CD4-positive, CD25-positive, alpha-beta regulatory T cell (primary cell): ENCODE data around the gene RAB24. TPM values are rescaled to one million over a fixed set of nuclear protein-coding genes. Genes with fewer than 3 reads are reported as not detected.

Experiments
- ATAC-seq, 2 donors: fragments of 150-1000 bp; cut with Tn5 transposase; one replicate each; pipeline ENCODE4 v1.10.0; 2021; ENCODE audit warnings: low read depth in 2 of 2, moderate number of reproducible peaks in 2 of 2, moderate library complexity in 1 of 2
- DNase-seq, 3 donors: peaks; one replicate each; pipeline versions ENCODE4 v3.0.0 to v3.0.0-alpha.2; 2012 to 2022; ENCODE audit warnings: mixed read lengths in 1 of 3
- H3K27ac ChIP-seq: one replicate; pipeline ENCODE4 v1.7.0; 2013; ENCODE audit warnings: mild to moderate bottlenecking, low read length; ENCODE audit not compliant: insufficient read depth, poor library complexity, severe bottlenecking
- H3K27me3 ChIP-seq: one replicate; pipeline ENCODE4 v1.7.0; 2013; ENCODE audit warnings: low read length; ENCODE audit not compliant: control insufficient read depth, insufficient read depth
- H3K36me3 ChIP-seq: one replicate; pipeline ENCODE4 v1.7.0; 2013; ENCODE audit warnings: mild to moderate bottlenecking, low read length, moderate library complexity; ENCODE audit not compliant: control insufficient read depth, insufficient read depth
- H3K4me1 ChIP-seq: 2 replicates; pipeline ENCODE4 v1.7.0; 2013; ENCODE audit warnings: mild to moderate bottlenecking, low read length; ENCODE audit not compliant: insufficient read depth, control insufficient read depth, poor library complexity, severe bottlenecking
- H3K4me3 ChIP-seq: one replicate; pipeline ENCODE4 v1.7.0; 2013; ENCODE audit warnings: low read depth, mild to moderate bottlenecking, low read length, moderate library complexity
- H3K9me3 ChIP-seq, 2 experiments: 1 replicate in 1 of 2; 2 replicates in 1 of 2; pipeline ENCODE4 v1.7.0; 2013; ENCODE audit warnings: low read length in 2 of 2, mild to moderate bottlenecking in 1 of 2, moderate library complexity in 1 of 2; ENCODE audit not compliant: control insufficient read depth in 2 of 2
- H3K27ac Mint-ChIP-seq, 3 donors: one replicate each; pipeline ENCODE4 v1.8.0; 2020 to 2022; ENCODE audit warnings: mild to moderate bottlenecking in 3 of 3, mixed read lengths in 3 of 3, moderate library complexity in 2 of 3
- H3K27me3 Mint-ChIP-seq: one replicate; pipeline ENCODE4 v1.8.0; 2022; ENCODE audit warnings: mild to moderate bottlenecking, mixed read lengths
- H3K36me3 Mint-ChIP-seq: one replicate; pipeline ENCODE4 v1.8.0; 2020; ENCODE audit warnings: mixed read lengths
- H3K4me1 Mint-ChIP-seq, 4 donors: one replicate each; pipeline ENCODE4 v1.8.0; 2020 to 2022; ENCODE audit warnings: mixed read lengths in 4 of 4, mild to moderate bottlenecking in 1 of 4
- H3K4me3 Mint-ChIP-seq, 4 donors: one replicate each; pipeline ENCODE4 v1.8.0; 2020 to 2022; ENCODE audit warnings: mild to moderate bottlenecking in 4 of 4, mixed read lengths in 4 of 4, moderate library complexity in 3 of 4
- H3K9me3 Mint-ChIP-seq, 7 donors: one replicate each; pipeline ENCODE4 v1.8.0; 2020 to 2022; ENCODE audit warnings: mixed read lengths in 7 of 7, mild to moderate bottlenecking in 3 of 7, moderate library complexity in 2 of 7
- polyA plus RNA-seq, 4 donors: library from polyadenylated mRNA; unstranded; fragments of 300-500 nt; fragmentation: Illumina TruSeq; gene quantifications; one replicate each; pipeline ENCODE4 v1.2.3, GENCODE V29; 2021
- total RNA-seq: library from RNA; stranded (reverse); gene quantifications from one replicate; pipeline ENCODE4 v1.2.3, GENCODE V29; 2022

Gene RAB24
- total and polyA plus RNA-seq, 5 donors from 2014 or later = 5.1 to 15.3 (median 10.9) TPM

- no peak overlapping the region for H3K4me3 ChIP-seq
- no peaks in the 10 kb centered on the region for H3K9me3 ChIP-seq
- H3K27ac Mint-ChIP-seq = peak overlapping the region; percentile 82 to 96 (median 91)
- peaks cover 8% of the 10 kb centered on the region for H3K36me3 Mint-ChIP-seq
- no peaks in the 10 kb centered on the region for H3K9me3 Mint-ChIP-seq
- ATAC-seq (no peak), DNase-seq (no peak)
- no peaks in the 10 kb centered on the region for H3K27me3 ChIP-seq
- H3K4me3 Mint-ChIP-seq = peak overlapping the region; percentile 92 to 99 (median 95)
- peaks cover 15% of the 10 kb centered on the region for H3K36me3 ChIP-seq
- peaks cover 4% of the 10 kb centered on the region for H3K27me3 Mint-ChIP-seq
- peaks cover 27 to 84% (median 57%) of the 10 kb centered on the region in 4 donors for H3K4me1 Mint-ChIP-seq
- peaks cover 66% of the 10 kb centered on the region for H3K4me1 ChIP-seq
- H3K27ac ChIP-seq = peak overlapping the region; percentile 30
These were observed 1.9 kb downstream of the RAB24 start for GRCh38 chr5:177301503-177302165.

GRCh38 chr5:177300951-177301350 lies 2.6 kb downstream of the RAB24 start:
- DNase-seq = no peak
- Mint-ChIP-seq H3K4me3 (peak overlapping the region; percentile 13 to 94 (median 86)), H3K36me3 (peaks cover 8% of the 10 kb centered on the region), H3K27ac (peak overlapping the region; percentile 87 to 96 (median 93)), H3K9me3 (no peaks in the 10 kb centered on the region), H3K4me1 (peaks cover 34 to 84% (median 59%) of the 10 kb centered on the region in 4 donors), H3K27me3 (peaks cover 4% of the 10 kb centered on the region)
- peaks cover 71% of the 10 kb centered on the region for H3K4me1 ChIP-seq
- ATAC-seq = no peak
- peak overlapping the region; percentile 55 for H3K4me3 ChIP-seq
- H3K9me3 ChIP-seq = no peaks in the 10 kb centered on the region
- peaks cover 12% of the 10 kb centered on the region for H3K36me3 ChIP-seq
- peak overlapping the region; percentile 69 for H3K27ac ChIP-seq
- no peaks in the 10 kb centered on the region for H3K27me3 ChIP-seq

GRCh38 chr5:177300236-177300880 lies 3.2 kb downstream of the RAB24 start:
- peaks cover 12% of the 10 kb centered on the region for H3K36me3 Mint-ChIP-seq
- peak overlapping the region; percentile 55 for H3K4me3 ChIP-seq
- DNase-seq (peak; percentile 34 to 70 (median 34)), ATAC-seq (peak; percentile 17 to 35)
- peaks cover 37 to 84% (median 62%) of the 10 kb centered on the region in 4 donors for H3K4me1 Mint-ChIP-seq
- H3K36me3 ChIP-seq = peaks cover 9% of the 10 kb centered on the region
- peak overlapping the region; percentile 87 to 96 (median 93) for H3K27ac Mint-ChIP-seq
- H3K9me3 Mint-ChIP-seq = no peaks in the 10 kb centered on the region
- H3K27ac ChIP-seq = peak overlapping the region; percentile 69
- H3K4me1 ChIP-seq = peaks cover 70% of the 10 kb centered on the region
- no peaks in the 10 kb centered on the region for H3K9me3 ChIP-seq
- peak overlapping the region; percentile 70 to 94 (median 86) for H3K4me3 Mint-ChIP-seq
- H3K27me3 ChIP-seq = no peaks in the 10 kb centered on the region
- peaks cover 4% of the 10 kb centered on the region for H3K27me3 Mint-ChIP-seq

- Mint-ChIP-seq H3K4me3 (peak overlapping the region in 2 of 4 donors; percentile 5 to 86), H3K4me1 (peaks cover 37 to 80% (median 57%) of the 10 kb centered on the region in 4 donors), H3K27ac (peak overlapping the region; percentile 37 to 93 (median 87)), H3K36me3 (peaks cover 14% of the 10 kb centered on the region), H3K27me3 (peaks cover 4% of the 10 kb centered on the region), H3K9me3 (no peaks in the 10 kb centered on the region)
- no peak for DNase-seq
- Histone ChIP-seq H3K27me3 (no peaks in the 10 kb centered on the region), H3K36me3 (peaks cover 15% of the 10 kb centered on the region), H3K9me3 (no peaks in the 10 kb centered on the region), H3K4me3 (no peak overlapping the region), H3K27ac (peak overlapping the region; percentile 69), H3K4me1 (peaks cover 64% of the 10 kb centered on the region)
- no peak for ATAC-seq
These were observed 3.8 kb downstream of the RAB24 start for GRCh38 chr5:177299697-177300096.

- peaks cover 22% of the 10 kb centered on the region for H3K36me3 Mint-ChIP-seq
- no peaks in the 10 kb centered on the region for H3K9me3 Mint-ChIP-seq
- peaks cover 37 to 70% (median 51%) of the 10 kb centered on the region in 4 donors for H3K4me1 Mint-ChIP-seq
- peaks cover 4% of the 10 kb centered on the region for H3K27me3 Mint-ChIP-seq
- DNase-seq = no peak
- Histone ChIP-seq H3K4me1 (peaks cover 51% of the 10 kb centered on the region), H3K9me3 (no peaks in the 10 kb centered on the region), H3K27ac (no peak overlapping the region), H3K27me3 (no peaks in the 10 kb centered on the region), H3K4me3 (no peak overlapping the region), H3K36me3 (peaks cover 32% of the 10 kb centered on the region)
- no peak overlapping the region for H3K27ac Mint-ChIP-seq
- no peak for ATAC-seq
- H3K4me3 Mint-ChIP-seq = no peak overlapping the region
These were observed 5.6 kb downstream of the RAB24 start for GRCh38 chr5:177297922-177298321.

GRCh38 chr5:177296581-177296980 lies 6.9 kb downstream of the RAB24 start:
- ATAC-seq = peak; percentile 36 to 50
- peaks cover 46% of the 10 kb centered on the region for H3K36me3 ChIP-seq
- Mint-ChIP-seq H3K4me3 (peak overlapping the region in 3 of 4 donors; percentile 40 to 49 (median 46)), H3K27me3 (no peaks in the 10 kb centered on the region), H3K4me1 (peaks cover 31 to 56% (median 42%) of the 10 kb centered on the region in 4 donors), H3K9me3 (no peaks in the 10 kb centered on the region), H3K27ac (peak overlapping the region; percentile 66 to 77 (median 73)), H3K36me3 (peaks cover 33% of the 10 kb centered on the region)
- DNase-seq = peak in 1 of 3 donors; percentile 50
- H3K27ac ChIP-seq = peak overlapping the region; percentile 27
- H3K4me3 ChIP-seq = no peak overlapping the region
- H3K9me3 ChIP-seq = no peaks in the 10 kb centered on the region
- H3K4me1 ChIP-seq = peaks cover 37% of the 10 kb centered on the region
- no peaks in the 10 kb centered on the region for H3K27me3 ChIP-seq

- peak overlapping the region; percentile 66 to 96 (median 73) for H3K27ac Mint-ChIP-seq
- peaks cover 34% of the 10 kb centered on the region for H3K36me3 Mint-ChIP-seq
- H3K9me3 ChIP-seq = no peaks in the 10 kb centered on the region
- peaks cover 28 to 50% (median 38%) of the 10 kb centered on the region in 4 donors for H3K4me1 Mint-ChIP-seq
- H3K9me3 Mint-ChIP-seq = no peaks in the 10 kb centered on the region
- H3K4me3 Mint-ChIP-seq = peak overlapping the region in 2 of 4 donors; percentile 13 to 40
- ATAC-seq (no peak), DNase-seq (no peak)
- peak overlapping the region; percentile 27 for H3K27ac ChIP-seq
- no peaks in the 10 kb centered on the region for H3K27me3 ChIP-seq
- H3K4me1 ChIP-seq = peaks cover 31% of the 10 kb centered on the region
- H3K4me3 ChIP-seq = no peak overlapping the region
- H3K27me3 Mint-ChIP-seq = no peaks in the 10 kb centered on the region
- H3K36me3 ChIP-seq = peaks cover 50% of the 10 kb centered on the region
These were observed 7.6 kb downstream of the RAB24 start for GRCh38 chr5:177295924-177296323.
